ENCODE results near the gene RAB3A.

GRCh38 chr19:18167011-18167410 lies 36.8 kb downstream of the RAB3A start:
- TF ChIP-seq CTCF (IDR thresholded peaks at IDR 0.05) = no peak
- no peak for TF ChIP-seq POLR2A (IDR thresholded peaks at IDR 0.05)
